Measurements from ENCODE around the gene PLXNA4.

The PLXNA4 gene

DNA sequence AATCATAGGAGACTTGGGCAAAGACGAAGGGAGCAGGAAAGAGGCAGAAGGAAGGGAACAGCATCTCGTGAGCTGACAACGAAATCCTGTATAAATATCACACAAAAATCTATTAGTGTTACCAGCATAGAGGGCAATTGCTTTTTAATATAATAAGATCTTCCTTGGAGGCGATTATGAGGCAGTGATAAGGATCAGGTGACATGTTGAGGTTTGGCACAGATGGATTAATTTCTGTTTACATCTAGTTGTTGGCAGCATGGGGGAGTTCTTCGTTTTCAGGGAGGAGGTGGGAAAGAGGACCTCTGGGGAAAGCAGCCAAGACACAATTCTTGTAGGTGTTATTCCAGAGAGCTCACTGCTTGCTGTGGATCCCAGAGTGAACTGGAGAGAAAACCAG is 163.8 kb downstream of the PLXNA4 start:
- DNase-seq (ENCODE audit: low read depth): no peak
- TF ChIP-seq, protein P1, sequence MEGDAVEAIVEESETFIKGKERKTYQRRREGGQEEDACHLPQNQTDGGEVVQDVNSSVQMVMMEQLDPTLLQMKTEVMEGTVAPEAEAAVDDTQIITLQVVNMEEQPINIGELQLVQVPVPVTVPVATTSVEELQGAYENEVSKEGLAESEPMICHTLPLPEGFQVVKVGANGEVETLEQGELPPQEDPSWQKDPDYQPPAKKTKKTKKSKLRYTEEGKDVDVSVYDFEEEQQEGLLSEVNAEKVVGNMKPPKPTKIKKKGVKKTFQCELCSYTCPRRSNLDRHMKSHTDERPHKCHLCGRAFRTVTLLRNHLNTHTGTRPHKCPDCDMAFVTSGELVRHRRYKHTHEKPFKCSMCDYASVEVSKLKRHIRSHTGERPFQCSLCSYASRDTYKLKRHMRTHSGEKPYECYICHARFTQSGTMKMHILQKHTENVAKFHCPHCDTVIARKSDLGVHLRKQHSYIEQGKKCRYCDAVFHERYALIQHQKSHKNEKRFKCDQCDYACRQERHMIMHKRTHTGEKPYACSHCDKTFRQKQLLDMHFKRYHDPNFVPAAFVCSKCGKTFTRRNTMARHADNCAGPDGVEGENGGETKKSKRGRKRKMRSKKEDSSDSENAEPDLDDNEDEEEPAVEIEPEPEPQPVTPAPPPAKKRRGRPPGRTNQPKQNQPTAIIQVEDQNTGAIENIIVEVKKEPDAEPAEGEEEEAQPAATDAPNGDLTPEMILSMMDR (IDR thresholded peaks at IDR 0.05; ENCODE audit: low read depth, low read length, missing control alignments): no peak

DNA sequence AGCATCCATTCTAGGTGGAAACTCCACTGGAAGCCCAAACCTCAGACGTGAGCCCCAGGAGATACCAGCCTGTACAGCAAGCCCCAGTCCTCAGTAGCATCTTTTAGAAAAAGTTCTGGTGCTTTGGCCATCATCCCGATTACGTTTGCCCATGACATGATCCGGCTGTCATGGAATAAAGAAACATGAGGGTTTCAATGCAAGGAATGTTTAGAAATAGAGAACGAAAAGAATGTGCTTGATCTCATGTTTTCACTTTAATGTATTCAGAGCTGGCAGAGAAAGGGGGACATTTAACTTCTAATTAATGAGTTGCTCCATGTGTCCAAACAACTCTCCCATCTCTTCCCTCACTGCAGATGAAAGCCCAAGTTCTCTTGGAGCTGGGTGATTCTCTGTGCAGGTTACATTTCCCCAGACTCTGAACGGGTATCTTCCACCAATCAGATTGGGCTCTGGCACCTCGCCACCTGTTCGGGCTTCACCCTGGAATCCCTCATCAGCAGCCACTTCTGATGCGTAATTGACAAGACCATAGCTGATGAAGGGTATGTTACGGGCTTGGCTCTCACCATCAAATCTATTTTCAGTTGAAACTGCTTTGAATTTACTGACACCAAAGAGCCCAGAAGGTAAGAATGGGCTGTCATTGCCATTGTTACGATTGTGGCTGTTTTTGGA is 165.3 kb downstream of the PLXNA4 start:
- DNase-seq (ENCODE audit: low read depth): no peak
- TF ChIP-seq, protein P1 (IDR thresholded peaks at IDR 0.05; ENCODE audit: low read depth, low read length, missing control alignments): no peak

More for the DNA sequence above, 163.8 kb downstream of the PLXNA4 start:
- H3K4me3 ChIP-seq (ENCODE audit: low read depth, low read length): no peak overlapping the region

DNA sequence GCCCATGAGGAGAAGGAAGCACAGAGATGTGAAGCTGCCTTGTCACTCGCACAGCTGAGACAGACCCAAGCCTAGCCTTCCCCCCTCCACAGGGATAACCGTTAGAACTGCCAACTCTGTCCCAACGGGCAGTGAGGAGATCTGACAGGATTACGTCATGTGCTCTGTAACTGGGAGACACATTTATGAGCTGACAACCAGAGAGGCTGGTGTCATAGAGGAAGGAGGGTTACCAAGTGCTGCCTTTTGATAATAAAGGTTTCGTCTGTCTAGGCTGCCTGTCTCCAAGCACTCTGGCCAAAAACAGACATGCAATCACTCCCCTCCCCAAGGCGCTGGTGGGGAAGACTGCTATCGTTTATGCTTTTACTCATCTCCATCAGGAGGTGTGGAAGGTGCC is 165.9 kb downstream of the PLXNA4 start:
- DNase-seq (ENCODE audit: low read depth): no peak
- no peak overlapping the region for H3K4me3 ChIP-seq (ENCODE audit: low read depth, low read length)
- TF ChIP-seq, protein P1 (IDR thresholded peaks at IDR 0.05; ENCODE audit: low read depth, low read length, missing control alignments): no peak

More for the DNA sequence above, 165.3 kb downstream of the PLXNA4 start:
- H3K4me3 ChIP-seq (ENCODE audit: low read depth, low read length): no peak overlapping the region

DNA sequence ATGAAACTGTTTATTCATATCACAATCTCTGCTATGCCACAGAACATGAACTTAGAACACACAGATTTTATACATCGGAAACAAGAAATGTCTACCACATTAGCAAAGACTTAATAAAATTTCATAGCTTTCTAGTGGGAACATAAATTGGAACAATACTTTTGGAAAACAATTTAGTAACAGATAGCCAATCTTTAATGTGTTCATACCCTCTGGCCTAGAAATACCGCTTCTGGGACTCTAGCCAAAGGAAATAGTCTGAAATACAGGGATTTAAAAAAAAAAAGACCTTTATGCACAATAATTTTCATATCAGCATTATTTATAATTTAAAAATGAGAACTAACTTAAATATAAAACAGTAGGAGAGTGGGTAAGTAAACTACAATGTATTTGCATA is 168.5 kb downstream of the PLXNA4 start:
- TF ChIP-seq, protein P1 (IDR thresholded peaks at IDR 0.05; ENCODE audit: low read depth, low read length, missing control alignments): no peak
- no peak for DNase-seq (ENCODE audit: low read depth)
- H3K4me3 ChIP-seq (ENCODE audit: low read depth, low read length): no peak overlapping the region

DNA sequence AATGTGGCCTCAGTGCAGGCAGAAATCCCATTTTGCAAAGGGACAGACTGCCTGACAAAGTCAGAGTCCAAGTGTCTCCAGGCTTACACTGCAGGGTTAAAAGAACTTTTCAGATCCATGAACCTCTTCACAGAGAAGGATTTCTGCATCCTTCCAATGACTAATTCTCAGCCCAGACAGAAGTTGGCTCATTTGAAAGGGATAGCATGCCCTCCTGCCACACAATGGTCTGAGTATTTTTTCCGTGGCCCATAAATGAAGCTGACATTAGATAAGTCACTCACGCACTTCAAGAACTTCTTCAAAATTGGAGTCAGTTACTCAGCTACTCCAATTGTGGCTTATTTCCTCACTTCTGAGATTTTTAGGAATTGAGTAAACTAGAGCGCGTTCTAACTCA is 170.2 kb downstream of the PLXNA4 start:
- TF ChIP-seq, protein P1 (IDR thresholded peaks at IDR 0.05; ENCODE audit: low read depth, low read length, missing control alignments): no peak
- no peak for DNase-seq (ENCODE audit: low read depth)
- no peak overlapping the region for H3K4me3 ChIP-seq (ENCODE audit: low read depth, low read length)

DNA sequence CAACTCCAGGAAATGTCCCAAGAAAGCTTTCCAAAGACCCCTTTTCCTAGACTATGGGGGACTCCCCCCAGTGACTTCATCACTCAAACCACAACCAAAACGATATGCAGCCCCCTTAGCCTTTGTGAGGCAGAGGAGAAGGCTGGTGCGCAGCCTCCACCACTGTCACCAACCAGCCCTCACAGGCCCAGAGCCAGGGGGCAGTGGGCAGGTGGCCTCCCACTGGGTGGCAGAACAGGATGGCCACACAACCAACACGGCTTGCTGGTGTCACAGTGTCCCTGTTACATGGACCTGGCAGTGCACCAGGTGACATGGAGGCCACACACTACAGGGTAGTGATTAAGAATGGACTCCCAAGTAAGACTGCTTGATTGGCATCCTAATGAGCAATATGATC is 172.0 kb downstream of the PLXNA4 start:
- no peak for DNase-seq (ENCODE audit: low read depth)
- TF ChIP-seq, protein P1 (IDR thresholded peaks at IDR 0.05; ENCODE audit: low read depth, low read length, missing control alignments): no peak

More for the DNA sequence above, 172.0 kb downstream of the PLXNA4 start:
- H3K4me3 ChIP-seq (ENCODE audit: low read depth, low read length): no peak overlapping the region
